Vagina (tissue), 2 donors: ENCODE measurements around the gene CD164L2.

Source experiments
- CTCF ChIP-seq, 3 experiments: fragments of 450-650 bp in 2 of 3; fragments of 200-600 bp in 1 of 3; sonication (generic) in 1 of 3; IDR thresholded peaks; one replicate each; pipeline ENCODE4 v1.5.1; 2017 to 2019; ENCODE audit warnings: antibody characterized with exemption in 3 of 3, mild to moderate bottlenecking in 2 of 3, moderate library complexity in 2 of 3
- POLR2A ChIP-seq, 2 donors: fragments of 450-650 bp; IDR thresholded peaks; one replicate each; pipeline ENCODE4 v1.6.1; 2017; ENCODE audit warnings: antibody characterized with exemption in 2 of 2, mild to moderate bottlenecking in 2 of 2, moderate library complexity in 2 of 2

- no peak for TF ChIP-seq CTCF (IDR thresholded peaks at IDR 0.05)
- no peak for TF ChIP-seq POLR2A (IDR thresholded peaks at IDR 0.05)
These were observed 26.9 kb downstream of the CD164L2 start for GRCh38 chr1:27356277-27356618.
